GM23338 (cell line): ENCODE measurements around the gene ADCY5. TPM values are rescaled to one million over a fixed set of nuclear protein-coding genes. Genes with fewer than 3 reads are reported as not detected.

ENCODE experiments used
- ATAC-seq: fragments of 200-7000 bp; cut with Tn5 transposase; 3 replicates; pipeline ENCODE4 v1.9.1; 2020
- DNase-seq: peaks from one replicate; pipeline ENCODE4 v3.0.0-alpha.2; 2015; ENCODE audit warnings: low spot score
- H2AFZ ChIP-seq: fragments of 200-600 bp; sonication (generic); 2 replicates; pipeline ENCODE4 v1.8.0; 2016; ENCODE audit warnings: antibody characterized with exemption, mild to moderate bottlenecking, moderate library complexity
- H3F3A ChIP-seq: fragments of 200-600 bp; sonication (generic); replicated peaks from 2 replicates; pipeline ENCODE4 v1.8.0; 2017; ENCODE audit warnings: antibody characterized with exemption, mixed run types, low read depth
- H3K27ac ChIP-seq: fragments of 200-600 bp; sonication (generic); 2 replicates; pipeline ENCODE4 v1.6.1; 2016; ENCODE audit warnings: low read depth
- H3K27me3 ChIP-seq: fragments of 200-600 bp; sonication (generic); 2 replicates; pipeline ENCODE4 v1.8.0; 2016; ENCODE audit warnings: mild to moderate bottlenecking, mixed run types, moderate library complexity; ENCODE audit not compliant: insufficient read depth
- H3K36me3 ChIP-seq: fragments of 200-600 bp; sonication (generic); 2 replicates; pipeline ENCODE4 v1.8.0; 2016; ENCODE audit warnings: mild to moderate bottlenecking; ENCODE audit not compliant: insufficient read depth
- H3K4me1 ChIP-seq: fragments of 200-600 bp; sonication (generic); 2 replicates; pipeline ENCODE4 v1.8.0; 2016; ENCODE audit warnings: mild to moderate bottlenecking, moderate library complexity; ENCODE audit not compliant: insufficient read depth
- H3K4me2 ChIP-seq: fragments of 200-600 bp; sonication (generic); 2 replicates; pipeline ENCODE4 v1.7.1; 2017; ENCODE audit warnings: mixed run types
- H3K4me3 ChIP-seq: fragments of 200-600 bp; sonication (generic); 2 replicates; pipeline ENCODE4 v1.6.1; 2016; ENCODE audit warnings: mixed run types
- H3K79me2 ChIP-seq: fragments of 200-600 bp; sonication (generic); replicated peaks from 2 replicates; pipeline ENCODE4 v1.8.0; 2017; ENCODE audit warnings: mild to moderate bottlenecking; ENCODE audit not compliant: insufficient read depth
- H3K9me2 ChIP-seq: fragments of 200-600 bp; sonication (generic); 2 replicates; pipeline ENCODE4 v1.8.0; 2017; ENCODE audit not compliant: insufficient read depth
- H4K20me1 ChIP-seq: fragments of 200-600 bp; sonication (generic); replicated peaks from 2 replicates; pipeline ENCODE4 v1.8.0; 2017; ENCODE audit warnings: mild to moderate bottlenecking; ENCODE audit not compliant: insufficient read depth
- H3K27ac Mint-ChIP-seq: 2 replicates; pipeline ENCODE4 v1.8.0; 2020; ENCODE audit warnings: inconsistent platforms, mild to moderate bottlenecking, moderate library complexity, mixed read lengths
- H3K27me3 Mint-ChIP-seq: 3 replicates; pipeline ENCODE4 v1.8.0; 2022; ENCODE audit warnings: low read depth, mild to moderate bottlenecking, moderate library complexity, mixed read lengths, inconsistent platforms; ENCODE audit not compliant: insufficient read depth, poor library complexity
- H3K36me3 Mint-ChIP-seq: 3 replicates; pipeline ENCODE4 v1.8.0; 2021; ENCODE audit warnings: low read depth, mild to moderate bottlenecking, inconsistent platforms, moderate library complexity, mixed read lengths
- H3K4me1 Mint-ChIP-seq: 3 replicates; pipeline ENCODE4 v1.8.0; 2020; ENCODE audit warnings: mild to moderate bottlenecking, inconsistent platforms, mixed read lengths
- H3K4me3 Mint-ChIP-seq: 3 replicates; pipeline ENCODE4 v1.8.0; 2021; ENCODE audit warnings: moderate library complexity, mild to moderate bottlenecking, inconsistent platforms, mixed read lengths
- H3K9me3 Mint-ChIP-seq: 3 replicates; pipeline ENCODE4 v1.8.0; 2020; ENCODE audit warnings: moderate library complexity, mild to moderate bottlenecking, inconsistent platforms, mixed read lengths
- CREB1 ChIP-seq: fragments of 250-450 bp; sonication (Bioruptor Pico); IDR thresholded peaks from 2 replicates; pipeline ENCODE4 v1.5.0; 2020; ENCODE audit warnings: low read depth, mild to moderate bottlenecking, moderate library complexity
- CTCF ChIP-seq, 2 experiments: fragments of 200-600 bp in 1 of 2; sonication (generic) in 1 of 2; conservative IDR thresholded peaks; 2 replicates each; pipeline versions ENCODE4 v1.5.1 to v1.6.1; 2016 to 2017; ENCODE audit warnings: antibody characterized with exemption in 2 of 2, low read depth in 2 of 2, mild to moderate bottlenecking in 2 of 2, moderate library complexity in 1 of 2
- ETS1 ChIP-seq: IDR thresholded peaks from 2 replicates; pipeline ENCODE4 v1.6.1; 2016; ENCODE audit warnings: antibody characterized with exemption
- EZH2 ChIP-seq: fragments of 200-600 bp; sonication (generic); IDR thresholded peaks from one replicate; pipeline ENCODE4 v1.8.0; 2017; ENCODE audit warnings: antibody characterized with exemption, mild to moderate bottlenecking, low read depth; ENCODE audit not compliant: unreplicated experiment
- EZH2phosphoT487 ChIP-seq: fragments of 200-600 bp; sonication (generic); IDR thresholded peaks from one replicate; pipeline ENCODE4 v1.8.1; 2018; ENCODE audit warnings: antibody characterized with exemption; ENCODE audit not compliant: unreplicated experiment
- JUNB ChIP-seq: IDR thresholded peaks from one replicate; pipeline ENCODE4 v1.6.1; 2016; ENCODE audit warnings: antibody characterized with exemption; ENCODE audit not compliant: unreplicated experiment
- NANOG ChIP-seq: IDR thresholded peaks from 2 replicates; pipeline ENCODE4 v1.6.1; 2016; ENCODE audit warnings: antibody characterized with exemption, borderline replicate concordance
- POLR2AphosphoS5 ChIP-seq: IDR thresholded peaks from 2 replicates; pipeline ENCODE4 v1.6.1; 2016; ENCODE audit warnings: antibody characterized with exemption, low read depth
- REST ChIP-seq: IDR thresholded peaks from one replicate; pipeline ENCODE4 v1.6.1; 2018; ENCODE audit warnings: antibody characterized with exemption; ENCODE audit not compliant: unreplicated experiment
- ZNF462 ChIP-seq: fragments of 250-450 bp; sonication (Bioruptor Pico); IDR thresholded peaks from 2 replicates; pipeline ENCODE4 v1.5.0; 2020; ENCODE audit warnings: mild to moderate bottlenecking, moderate library complexity
- polyA plus RNA-seq: library from polyadenylated mRNA; unstranded; fragments of >200 nt; fragmentation: Nextera tagmentation; extraction: Ambion mirVana; gene quantifications from 2 replicates; pipeline ENCODE4 v1.2.1, GENCODE V29; 2016
- total RNA-seq: library from RNA; depleted of rRNA; stranded (reverse); fragments of >200 nt; shearing (Covaris generic); gene quantifications from 2 replicates; pipeline ENCODE4 v1.2.3, GENCODE V29; 2014

ADCY5 gene
- total and polyA plus RNA-seq, 2 experiments from 2014 or later: 3.5 to 10.2 TPM

DNA sequence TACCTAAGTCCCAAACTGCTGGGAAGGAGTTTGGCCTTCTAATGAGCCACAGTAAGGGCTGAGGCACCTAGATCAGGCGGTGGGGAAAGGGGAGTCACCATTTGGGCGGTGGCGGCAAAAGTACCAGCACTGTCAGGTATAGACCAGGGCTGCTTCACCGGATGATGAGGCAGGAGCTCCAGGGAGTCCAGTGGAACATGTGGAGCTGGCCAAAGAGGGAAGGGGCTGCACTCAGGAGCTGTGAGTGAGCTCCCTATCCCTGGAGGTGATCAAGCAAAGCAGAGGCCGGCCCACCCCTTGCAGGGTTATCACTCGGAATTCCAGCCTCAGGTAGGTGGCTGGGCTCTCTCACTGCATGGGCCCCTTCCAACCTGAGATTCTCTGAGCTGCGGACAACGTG is 138.7 kb downstream of the ADCY5 start (continued):
- no peak for TF ChIP-seq ZNF462 (CRISPR knock-in tag)
- TF ChIP-seq NANOG: no peak
- no peak for TF ChIP-seq EZH2phosphoT487
- no peak for TF ChIP-seq ETS1

GRCh38 chr3:123307064-123307463 is 141.8 kb downstream of the ADCY5 start:
- peaks cover 17% of the 10 kb centered on the region for H3K4me1 ChIP-seq
- H3K9me2 ChIP-seq: no peaks in the 10 kb centered on the region
- no peak overlapping the region for H3K4me3 ChIP-seq
- H3F3A ChIP-seq: no peaks in the 10 kb centered on the region; the same call in 1 of the 2 replicates
- no peaks in the 10 kb centered on the region for H3K27me3 ChIP-seq
- H3K79me2 ChIP-seq: peaks cover under 1% of the 10 kb centered on the region
- no peak overlapping the region for H2AFZ ChIP-seq
- H3K27ac ChIP-seq: no peak overlapping the region
- Mint-ChIP-seq H3K27ac (no peak overlapping the region), H3K4me1 (peaks cover 37% of the 10 kb centered on the region), H3K27me3 (peaks cover 3% of the 10 kb centered on the region), H3K36me3 (peaks cover 41% of the 10 kb centered on the region), H3K9me3 (no peaks in the 10 kb centered on the region), H3K4me3 (no peak overlapping the region)
- no peaks in the 10 kb centered on the region for H3K36me3 ChIP-seq
- no peak overlapping the region for H3K4me2 ChIP-seq
- no peaks in the 10 kb centered on the region; the same call in 1 of the 2 replicates for H4K20me1 ChIP-seq
- no peak for ATAC-seq
- DNase-seq: no peak
- no peak for TF ChIP-seq JUNB
- TF ChIP-seq EZH2phosphoT487: no peak
- no peak for TF ChIP-seq EZH2
- TF ChIP-seq CREB1: no peak
- TF ChIP-seq REST: no peak
- no peak for TF ChIP-seq POLR2AphosphoS5
- no peak for TF ChIP-seq ETS1
- TF ChIP-seq CTCF (conservative IDR thresholded peaks at IDR 0.05; ENCODE audit: low read depth in 2 of 2): no peak
